Measurements from ENCODE around the gene KIF21A. TPM values are rescaled to one million over a fixed set of nuclear protein-coding genes. Genes with fewer than 3 reads are reported as not detected.

The KIF21A gene
- total and polyA plus RNA-seq, 2 donors (not counting 3 experiments of a cell fraction or from before 2014, with no cell fraction given) = 1.8 to 10.1 TPM

DNA sequence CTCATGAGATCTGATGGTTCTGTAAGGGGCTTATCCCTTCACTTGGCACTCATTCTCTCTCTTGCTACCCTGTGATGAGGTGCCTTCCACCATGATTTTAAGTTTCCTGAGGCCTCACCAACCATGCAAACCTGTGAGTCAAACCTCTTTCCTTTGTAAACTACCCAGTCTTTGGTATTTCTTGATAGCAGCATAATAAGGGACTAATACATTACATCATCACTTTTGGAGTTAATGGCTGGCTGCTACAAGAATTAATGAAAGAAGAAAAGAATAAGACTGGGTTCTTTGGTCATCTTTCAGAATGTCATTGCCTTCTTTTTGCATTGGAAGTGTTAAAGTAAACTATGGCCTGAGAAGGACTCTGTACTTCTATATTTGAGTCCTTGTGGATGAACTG, 5.1 kb upstream of the KIF21A start:
- POLR2A ChIA-PET = no interaction called here
- no peak overlapping the region for H3K27ac ChIP-seq (ENCODE audit: insufficient read depth, low read depth, low read length)
- DNase-seq (ENCODE audit: low read depth, low spot score) (no peak), FAIRE-seq (no peak)
- no peak overlapping the region for H3K4me3 ChIP-seq (replicated peaks in 1 of 3; ENCODE audit: insufficient read depth in 1 of 3, low read depth in 1 of 3, low read length in 3 of 3)
- dilution Hi-C loops (cut with MboI; ENCODE audit: extremely low pct_ligation_motif_present, low sequenced_read_pairs) = no loop called here
- no peak overlapping the region for H2AFZ ChIP-seq (ENCODE audit: low read depth, low read length)
- CTCF ChIA-PET = no interaction called here
- H3K9me3 ChIP-seq (replicated peaks; ENCODE audit: control insufficient read depth, insufficient read depth, low read length) = no peaks in the 10 kb centered on the region
- peaks cover 4 to 5% of the 10 kb centered on the region in 2 experiments for H3K27me3 ChIP-seq (ENCODE audit: control insufficient read depth in 2 of 2, insufficient read depth in 2 of 2, low read length in 2 of 2)
- H3K9ac ChIP-seq (replicated peaks; ENCODE audit: extremely low read depth, insufficient read depth, low read length) = no peak overlapping the region
- H3K79me2 ChIP-seq (ENCODE audit: control insufficient read depth, insufficient read depth, low read length) = no peaks in the 10 kb centered on the region
- no peaks in the 10 kb centered on the region for H4K20me1 ChIP-seq (replicated peaks; ENCODE audit: control insufficient read depth, extremely low read depth, insufficient read depth, low read length)
- no peaks in the 10 kb centered on the region for H3K36me3 ChIP-seq (ENCODE audit: control insufficient read depth in 2 of 2, extremely low read depth in 1 of 2, insufficient read depth in 2 of 2, low read length in 2 of 2)
- TF ChIP-seq POLR2A (IDR thresholded peaks at IDR 0.05; ENCODE audit: low read depth, low read length) = no peak
- TF ChIP-seq, protein P1, sequence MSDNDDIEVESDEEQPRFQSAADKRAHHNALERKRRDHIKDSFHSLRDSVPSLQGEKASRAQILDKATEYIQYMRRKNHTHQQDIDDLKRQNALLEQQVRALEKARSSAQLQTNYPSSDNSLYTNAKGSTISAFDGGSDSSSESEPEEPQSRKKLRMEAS (IDR thresholded peaks at IDR 0.05; ENCODE audit: insufficient read depth, insufficient read length) = no peak
- TF ChIP-seq GATA2 (IDR thresholded peaks at IDR 0.05; ENCODE audit: insufficient read depth, insufficient read length, low read depth, low read length) = no peak
- no peak for TF ChIP-seq FOS (IDR thresholded peaks at IDR 0.05; ENCODE audit: borderline replicate concordance, insufficient read depth, low read length)
- no peak for TF ChIP-seq EZH2 (IDR thresholded peaks at IDR 0.05; ENCODE audit: borderline replicate concordance, low read depth, low read length, severe bottlenecking)
- TF ChIP-seq JUN (IDR thresholded peaks at IDR 0.05; ENCODE audit: borderline replicate concordance, insufficient read depth, insufficient read length, low read depth) = no peak
- no peak for TF ChIP-seq MYC (IDR thresholded peaks at IDR 0.05; ENCODE audit: low read depth, low read length)
- TF ChIP-seq POLR2AphosphoS5 (IDR thresholded peaks at IDR 0.05; ENCODE audit: insufficient read depth, low read depth, low read length) = no peak
- TF ChIP-seq, protein P2, sequence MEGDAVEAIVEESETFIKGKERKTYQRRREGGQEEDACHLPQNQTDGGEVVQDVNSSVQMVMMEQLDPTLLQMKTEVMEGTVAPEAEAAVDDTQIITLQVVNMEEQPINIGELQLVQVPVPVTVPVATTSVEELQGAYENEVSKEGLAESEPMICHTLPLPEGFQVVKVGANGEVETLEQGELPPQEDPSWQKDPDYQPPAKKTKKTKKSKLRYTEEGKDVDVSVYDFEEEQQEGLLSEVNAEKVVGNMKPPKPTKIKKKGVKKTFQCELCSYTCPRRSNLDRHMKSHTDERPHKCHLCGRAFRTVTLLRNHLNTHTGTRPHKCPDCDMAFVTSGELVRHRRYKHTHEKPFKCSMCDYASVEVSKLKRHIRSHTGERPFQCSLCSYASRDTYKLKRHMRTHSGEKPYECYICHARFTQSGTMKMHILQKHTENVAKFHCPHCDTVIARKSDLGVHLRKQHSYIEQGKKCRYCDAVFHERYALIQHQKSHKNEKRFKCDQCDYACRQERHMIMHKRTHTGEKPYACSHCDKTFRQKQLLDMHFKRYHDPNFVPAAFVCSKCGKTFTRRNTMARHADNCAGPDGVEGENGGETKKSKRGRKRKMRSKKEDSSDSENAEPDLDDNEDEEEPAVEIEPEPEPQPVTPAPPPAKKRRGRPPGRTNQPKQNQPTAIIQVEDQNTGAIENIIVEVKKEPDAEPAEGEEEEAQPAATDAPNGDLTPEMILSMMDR (IDR thresholded peaks at IDR 0.05; ENCODE audit: extremely low read depth in 1 of 2, insufficient read depth in 1 of 2, low read depth in 1 of 2, low read length in 2 of 2) = no peak
- no TSS peak for BruUV-seq (replicated peaks)
- no peak overlapping the region for H3K4me2 ChIP-seq (ENCODE audit: insufficient read depth, low read length)
- H3K9me1 ChIP-seq (replicated peaks; ENCODE audit: control insufficient read depth, extremely low read depth, insufficient read depth, low read length) = no peaks in the 10 kb centered on the region
- H3K4me1 ChIP-seq (ENCODE audit: control insufficient read depth, extremely low read depth, insufficient read depth, low read length) = peaks cover 5% of the 10 kb centered on the region
- intact Hi-C loops (cut with micrococcal nuclease) = no loop called here

Measured in endothelial cell of umbilical vein (primary cell).